Measurements from ENCODE around the gene TOMM22.

TOMM22 gene

GRCh38 chr22:38707346-38707745 is 25.6 kb downstream of the TOMM22 start:
- Histone ChIP-seq H3F3A (ENCODE audit: insufficient read depth, low read length) (peaks cover 30% of the 10 kb centered on the region), H3K4me2 (ENCODE audit: low read depth, low read length) (peak overlapping the region; percentile 71), H3K9ac (ENCODE audit: low read length) (peak overlapping the region; percentile 92; the same call in 1 of the 2 replicates), H2AFZ (ENCODE audit: low read length) (no peak overlapping the region), H3K4me3 (ENCODE audit: low read length) (peak overlapping the region; percentile 80), H3K79me2 (ENCODE audit: low read length) (peaks cover 66% of the 10 kb centered on the region), H3K27ac (ENCODE audit: low read length) (peak overlapping the region; percentile 95; the same call in 1 of the 2 replicates), H3K9me2 (replicated peaks; ENCODE audit: insufficient read depth, low read length) (no peaks in the 10 kb centered on the region), H3K4me1 (ENCODE audit: low read length) (peaks cover 34% of the 10 kb centered on the region), H3K9me3 (replicated peaks; ENCODE audit: insufficient read depth, low read length) (no peaks in the 10 kb centered on the region), H4K20me1 (ENCODE audit: insufficient read depth, low read length) (peaks cover 34% of the 10 kb centered on the region), H3K27me3 (replicated peaks; ENCODE audit: insufficient read depth, low read length) (no peaks in the 10 kb centered on the region), H3K36me3 (replicated peaks; ENCODE audit: insufficient read depth, low read length) (peaks cover 4% of the 10 kb centered on the region; the same call in 1 of the 2 replicates)
- DNase-seq, result no peak
- TF ChIP-seq EZH2 (optimal IDR thresholded peaks at IDR 0.05; ENCODE audit: low read depth, low read length) (no peak), CTCF (IDR thresholded peaks at IDR 0.05; ENCODE audit: low read length) (no peak), EZH2phosphoT487 (IDR thresholded peaks at IDR 0.05; ENCODE audit: low read length) (no peak)

- H3K9me3 ChIP-seq (replicated peaks; ENCODE audit: insufficient read depth, low read length), result no peaks in the 10 kb centered on the region
- H4K20me1 ChIP-seq (ENCODE audit: insufficient read depth, low read length), result peaks cover 40% of the 10 kb centered on the region
- peak overlapping the region; percentile 48; the same call in 1 of the 2 replicates for H3K27ac ChIP-seq (ENCODE audit: low read length)
- peak overlapping the region; percentile 71 for H3K4me2 ChIP-seq (ENCODE audit: low read depth, low read length)
- no peak overlapping the region for H3K9ac ChIP-seq (ENCODE audit: low read length)
- peaks cover 72% of the 10 kb centered on the region for H3K79me2 ChIP-seq (ENCODE audit: low read length)
- no peak for DNase-seq
- peaks cover 34% of the 10 kb centered on the region for H3K4me1 ChIP-seq (ENCODE audit: low read length)
- peaks cover 4% of the 10 kb centered on the region; the same call in 1 of the 2 replicates for H3K36me3 ChIP-seq (replicated peaks; ENCODE audit: insufficient read depth, low read length)
- H3K27me3 ChIP-seq (replicated peaks; ENCODE audit: insufficient read depth, low read length), result no peaks in the 10 kb centered on the region
- no peaks in the 10 kb centered on the region for H3K9me2 ChIP-seq (replicated peaks; ENCODE audit: insufficient read depth, low read length)
- no peak for TF ChIP-seq EZH2 (optimal IDR thresholded peaks at IDR 0.05; ENCODE audit: low read depth, low read length)
- TF ChIP-seq EZH2phosphoT487 (IDR thresholded peaks at IDR 0.05; ENCODE audit: low read length), result no peak
- TF ChIP-seq CTCF (IDR thresholded peaks at IDR 0.05; ENCODE audit: low read length), result no peak
- H3F3A ChIP-seq (ENCODE audit: insufficient read depth, low read length), result peaks cover 30% of the 10 kb centered on the region
- peak overlapping the region; percentile 80 for H3K4me3 ChIP-seq (ENCODE audit: low read length)
- H2AFZ ChIP-seq (ENCODE audit: low read length), result no peak overlapping the region
These were observed 26.2 kb downstream of the TOMM22 start for GRCh38 chr22:38707984-38708383.

DNA sequence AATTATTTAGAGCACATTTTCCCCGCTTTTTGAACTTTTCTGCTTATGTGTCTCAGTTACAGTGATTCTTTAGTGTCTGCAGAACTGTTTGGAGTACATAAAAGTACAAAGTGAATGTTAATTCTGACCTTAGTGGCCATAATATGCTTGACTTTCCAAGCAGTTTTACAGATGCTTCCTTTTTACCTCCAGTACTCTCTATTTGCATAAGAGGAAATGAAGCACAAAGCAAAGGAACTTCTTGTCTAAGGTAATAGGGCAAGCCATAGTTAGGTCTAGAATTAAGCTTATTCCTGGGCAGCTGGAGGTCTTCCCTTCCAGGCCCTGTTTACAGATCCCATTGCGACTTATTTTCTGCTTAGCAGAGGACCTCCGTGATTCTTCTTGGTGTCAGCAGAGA is 27.5 kb downstream of the TOMM22 start:
- H3K36me3 ChIP-seq (replicated peaks; ENCODE audit: insufficient read depth, low read length), result peaks cover 4% of the 10 kb centered on the region; the same call in 1 of the 2 replicates
- no peaks in the 10 kb centered on the region for H3K27me3 ChIP-seq (replicated peaks; ENCODE audit: insufficient read depth, low read length)
- H3K9ac ChIP-seq (ENCODE audit: low read length), result peak overlapping the region; percentile 3; the same call in 1 of the 2 replicates
- peak; percentile 63 for DNase-seq
- H3K9me2 ChIP-seq (replicated peaks; ENCODE audit: insufficient read depth, low read length), result no peaks in the 10 kb centered on the region
- H3K9me3 ChIP-seq (replicated peaks; ENCODE audit: insufficient read depth, low read length), result no peaks in the 10 kb centered on the region
- H3K4me1 ChIP-seq (ENCODE audit: low read length), result peaks cover 31% of the 10 kb centered on the region
- H4K20me1 ChIP-seq (ENCODE audit: insufficient read depth, low read length), result peaks cover 50% of the 10 kb centered on the region
- peak overlapping the region; percentile 71 for H3K4me2 ChIP-seq (ENCODE audit: low read depth, low read length)
- peaks cover 25% of the 10 kb centered on the region for H3F3A ChIP-seq (ENCODE audit: insufficient read depth, low read length)
- peaks cover 86% of the 10 kb centered on the region for H3K79me2 ChIP-seq (ENCODE audit: low read length)
- H2AFZ ChIP-seq (ENCODE audit: low read length), result no peak overlapping the region
- H3K4me3 ChIP-seq (ENCODE audit: low read length), result peak overlapping the region; percentile 6; the same call in 1 of the 2 replicates
- peak overlapping the region; percentile 48; the same call in 1 of the 2 replicates for H3K27ac ChIP-seq (ENCODE audit: low read length)
- TF ChIP-seq EZH2 (optimal IDR thresholded peaks at IDR 0.05; ENCODE audit: low read depth, low read length) (no peak), CTCF (IDR thresholded peaks at IDR 0.05; ENCODE audit: low read length) (no peak), EZH2phosphoT487 (IDR thresholded peaks at IDR 0.05; ENCODE audit: low read length) (no peak)

All from MM.1S (cell line).